Keratinocyte (primary cell): ENCODE data around the gene NRG3.

ENCODE experiments used
- CTCF ChIP-seq, 3 experiments: IDR thresholded peaks in 1 of 3; conservative IDR thresholded peaks in 1 of 3; optimal IDR thresholded peaks in 1 of 3; 2 replicates in 2 of 3; 3 replicates in 1 of 3; pipeline versions ENCODE3 to v1.5.1; 2011; ENCODE audit warnings: low read length in 3 of 3, mild to moderate bottlenecking in 3 of 3, moderate library complexity in 2 of 3, control low read depth in 1 of 3, inconsistent platforms in 1 of 3; ENCODE audit not compliant: insufficient read depth in 2 of 3; ENCODE audit errors: extremely low read depth in 1 of 3
- EZH2 ChIP-seq: IDR thresholded peaks from one replicate; pipeline ENCODE4 v1.6.1; 2012; ENCODE audit warnings: inconsistent platforms, mild to moderate bottlenecking, low read length, moderate library complexity

- no peak for TF ChIP-seq EZH2
- TF ChIP-seq CTCF (optimal IDR thresholded peaks at IDR 0.05 in 1 of 3, IDR thresholded peaks at IDR 0.05 in 1 of 3, conservative IDR thresholded peaks at IDR 0.05 in 1 of 3; ENCODE audit: extremely low read depth in 1 of 3, insufficient read depth in 2 of 3, low read length in 3 of 3), result no peak
Observed at GRCh38 chr10:82742478-82742877, 867.5 kb downstream of the NRG3 start.
